H9 (cell line): ENCODE measurements around the gene HTR2B. TPM values are rescaled to one million over a fixed set of nuclear protein-coding genes. Genes with fewer than 3 reads are reported as not detected.
"Not testable (repeated sequence)": the region's sequence is repeated elsewhere in the genome, so short reads cannot be mapped to it uniquely, and the experiment has no call there.

Experiments
- DNase-seq: peaks from one replicate; pipeline ENCODE4 v3.0.0-alpha.2; 2017
- H2AFZ ChIP-seq: one replicate; pipeline ENCODE4 v1.6.1; 2013; ENCODE audit warnings: mild to moderate bottlenecking, low read length, control low read depth, moderate library complexity
- H2AK5ac ChIP-seq: 2 replicates; pipeline ENCODE4 v1.6.1; 2013; ENCODE audit warnings: low read length, control low read depth, mixed read lengths; ENCODE audit not compliant: insufficient read length
- H2BK120ac ChIP-seq: one replicate; pipeline ENCODE4 v1.6.1; 2013; ENCODE audit warnings: low read depth, mild to moderate bottlenecking, low read length, control low read depth, inconsistent platforms; ENCODE audit not compliant: poor library complexity, severe bottlenecking
- H2BK12ac ChIP-seq: 2 replicates; pipeline ENCODE4 v1.6.1; 2013; ENCODE audit warnings: low read length, control low read depth, mixed read lengths, low read depth; ENCODE audit not compliant: insufficient read length
- H2BK15ac ChIP-seq: 2 replicates; pipeline ENCODE4 v1.6.1; 2013; ENCODE audit warnings: low read depth, low read length, control low read depth
- H2BK20ac ChIP-seq: one replicate; pipeline ENCODE4 v1.6.1; 2013; ENCODE audit warnings: low read depth, mild to moderate bottlenecking, low read length, control low read depth, inconsistent platforms; ENCODE audit not compliant: poor library complexity, severe bottlenecking
- H2BK5ac ChIP-seq: 2 replicates; pipeline ENCODE4 v1.6.1; 2013; ENCODE audit warnings: low read length, control low read depth, mixed read lengths; ENCODE audit not compliant: insufficient read length
- H3K14ac ChIP-seq: 2 replicates; pipeline ENCODE4 v1.6.1; 2013; ENCODE audit warnings: low read length, control low read depth; ENCODE audit not compliant: insufficient read depth
- H3K18ac ChIP-seq: 2 replicates; pipeline ENCODE4 v1.6.1; 2013; ENCODE audit warnings: low read depth, mild to moderate bottlenecking, mixed read lengths, low read length, control low read depth; ENCODE audit not compliant: insufficient read length
- H3K23ac ChIP-seq: 2 replicates; pipeline ENCODE4 v1.6.1; 2013; ENCODE audit warnings: low read length, control low read depth, mixed read lengths, low read depth; ENCODE audit not compliant: insufficient read length
- H3K23me2 ChIP-seq: 2 replicates; pipeline ENCODE4 v1.6.1; 2013; ENCODE audit warnings: low read depth, mild to moderate bottlenecking, mixed read lengths, low read length, control low read depth; ENCODE audit not compliant: insufficient read length, poor library complexity, severe bottlenecking
- H3K27ac ChIP-seq: 2 replicates; pipeline ENCODE4 v1.5.1; 2013; ENCODE audit warnings: low read length, control low read depth, mixed read lengths, low read depth; ENCODE audit not compliant: insufficient read length
- H3K27me3 ChIP-seq: 2 replicates; pipeline ENCODE4 v1.6.1; 2013; ENCODE audit warnings: low read length, control low read depth, inconsistent platforms; ENCODE audit not compliant: insufficient read depth
- H3K4ac ChIP-seq: 2 replicates; pipeline ENCODE4 v1.6.1; 2013; ENCODE audit warnings: low read depth, mild to moderate bottlenecking, control low read depth, inconsistent platforms, low read length, moderate library complexity
- H3K4me1 ChIP-seq: 2 replicates; pipeline ENCODE4 v1.6.1; 2013; ENCODE audit warnings: low read length, control low read depth, inconsistent platforms; ENCODE audit not compliant: insufficient read depth
- H3K4me2 ChIP-seq: 2 replicates; pipeline ENCODE4 v1.6.1; 2013; ENCODE audit warnings: low read length, control low read depth, mixed read lengths; ENCODE audit not compliant: insufficient read length, insufficient read depth
- H3K56ac ChIP-seq: 2 replicates; pipeline ENCODE4 v1.6.1; 2013; ENCODE audit warnings: low read depth, mild to moderate bottlenecking, mixed read lengths, low read length, control low read depth; ENCODE audit not compliant: insufficient read length
- H3K79me1 ChIP-seq: 2 replicates; pipeline ENCODE4 v1.6.1; 2013; ENCODE audit warnings: low read depth, mild to moderate bottlenecking, moderate library complexity, low read length, control low read depth, inconsistent platforms; ENCODE audit not compliant: insufficient read depth, poor library complexity, severe bottlenecking
- H3K79me2 ChIP-seq: 2 replicates; pipeline ENCODE4 v1.6.1; 2013; ENCODE audit warnings: low read length, control low read depth, inconsistent platforms; ENCODE audit not compliant: insufficient read depth
- H3K9ac ChIP-seq: 2 replicates; pipeline ENCODE4 v1.6.1; 2013; ENCODE audit warnings: low read length, control low read depth, mixed read lengths; ENCODE audit not compliant: insufficient read length; ENCODE audit errors: extremely low read depth
- H3K9me3 ChIP-seq: one replicate; pipeline ENCODE4 v1.6.1; 2013; ENCODE audit warnings: low read depth, low read length, inconsistent platforms; ENCODE audit not compliant: control insufficient read depth
- H3T11ph ChIP-seq: one replicate; pipeline ENCODE4 v1.6.1; 2013; ENCODE audit warnings: mild to moderate bottlenecking, low read length, control low read depth, inconsistent platforms
- H4K20me1 ChIP-seq: one replicate; pipeline ENCODE4 v1.6.1; 2013; ENCODE audit not compliant: control insufficient read depth, insufficient read length, insufficient read depth
- H4K5ac ChIP-seq: 2 replicates; pipeline ENCODE4 v1.6.1; 2013; ENCODE audit warnings: low read depth, mild to moderate bottlenecking, mixed read lengths, low read length, control low read depth; ENCODE audit not compliant: insufficient read length
- H4K8ac ChIP-seq: replicated peaks from 2 replicates; pipeline ENCODE4 v1.6.1; 2013; ENCODE audit warnings: low read length, control low read depth, mixed read lengths, low read depth; ENCODE audit not compliant: insufficient read length
- H4K91ac ChIP-seq: 2 replicates; pipeline ENCODE4 v1.6.1; 2013; ENCODE audit warnings: low read depth, mild to moderate bottlenecking, moderate library complexity, mixed read lengths, low read length, control low read depth; ENCODE audit not compliant: insufficient read length
- H3K27ac Mint-ChIP-seq, 3 experiments: 2 replicates in 2 of 3; 3 replicates in 1 of 3; pipeline ENCODE4 v1.8.0; 2020 to 2021; ENCODE audit warnings: mixed read lengths in 3 of 3, mild to moderate bottlenecking in 1 of 3, moderate library complexity in 1 of 3
- H3K27me3 Mint-ChIP-seq: 2 replicates; pipeline ENCODE4 v1.8.0; 2021; ENCODE audit warnings: low read depth, mild to moderate bottlenecking, moderate library complexity, mixed read lengths
- H3K36me3 Mint-ChIP-seq, 3 experiments: 2 replicates in 2 of 3; 3 replicates in 1 of 3; pipeline ENCODE4 v1.8.0; 2020 to 2021; ENCODE audit warnings: low read depth in 3 of 3, mixed read lengths in 3 of 3; ENCODE audit not compliant: insufficient read depth in 1 of 3
- H3K4me1 Mint-ChIP-seq, 2 experiments: 2 replicates each; pipeline ENCODE4 v1.8.0; 2020; ENCODE audit warnings: mixed read lengths in 2 of 2
- H3K4me3 Mint-ChIP-seq, 2 experiments: 2 replicates in 1 of 2; 3 replicates in 1 of 2; pipeline ENCODE4 v1.8.0; 2020 to 2021; ENCODE audit warnings: mild to moderate bottlenecking in 2 of 2, mixed read lengths in 2 of 2, moderate library complexity in 1 of 2
- H3K9me3 Mint-ChIP-seq, 2 experiments: 2 replicates in 1 of 2; 3 replicates in 1 of 2; pipeline ENCODE4 v1.8.0; 2020; ENCODE audit warnings: mild to moderate bottlenecking in 2 of 2, mixed read lengths in 2 of 2, moderate library complexity in 1 of 2
- CTCF ChIP-seq: fragments of 200-600 bp; sonication (generic); conservative IDR thresholded peaks from 3 replicates; pipeline ENCODE4 v1.8.0; 2021; ENCODE audit warnings: antibody characterized with exemption, mild to moderate bottlenecking
- WGBS: extraction: QIAGEN DNeasy Blood & Tissue Kit; methylation state at CpG from one replicate; pipeline ENCODE4 v1.1.7; 2013; ENCODE audit warnings: missing lambda C conversion rate, low lambda C conversion rate, mixed read lengths; ENCODE audit not compliant: insufficient read length; ENCODE audit errors: extremely low coverage; 5-methylcytosine and 5-hydroxymethylcytosine counted together
- total RNA-seq: library from RNA; stranded (reverse); gene quantifications from 2 replicates; pipeline ENCODE4 v1.2.1, GENCODE V29; 2021

Gene HTR2B
- total RNA-seq, 1 experiment from 2014 or later, result not detected

DNA sequence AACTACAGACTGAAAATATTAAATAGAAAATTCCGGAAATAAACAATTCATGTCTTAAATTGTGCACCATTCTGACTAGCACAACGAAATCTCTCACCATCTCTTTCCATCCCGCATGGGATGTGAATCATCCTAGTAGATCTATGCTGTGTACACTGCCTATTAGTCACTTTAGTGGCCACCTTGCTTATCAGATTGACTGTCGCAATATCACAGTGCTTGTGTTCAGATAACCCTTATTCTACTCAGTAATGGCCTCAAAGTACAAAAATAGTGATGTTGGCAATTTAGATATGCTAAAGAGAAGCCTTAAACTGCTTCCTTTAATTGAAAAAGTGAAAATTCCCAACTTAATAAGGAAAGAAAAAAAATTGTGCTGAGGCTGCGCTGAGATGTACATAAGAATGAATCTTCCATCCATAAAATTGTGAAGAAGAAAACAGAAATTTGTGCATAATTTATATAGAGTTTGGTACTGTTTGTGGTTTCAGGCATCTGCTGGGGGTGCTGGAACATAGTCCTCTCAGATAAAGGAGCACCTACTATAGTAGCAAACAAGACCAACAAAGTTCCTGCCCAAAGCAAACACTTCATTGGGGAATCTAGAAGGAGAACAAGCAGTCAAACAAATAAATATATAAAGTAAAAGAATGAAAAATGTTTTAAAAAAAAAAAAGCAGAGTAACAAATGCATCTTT lies 56.2 kb downstream of the HTR2B start:
- no peak overlapping the region for H3K56ac ChIP-seq
- no peak overlapping the region for H3K14ac ChIP-seq
- H4K20me1 ChIP-seq, result no peaks in the 10 kb centered on the region
- H3K23ac ChIP-seq, result no peak overlapping the region
- no peaks in the 10 kb centered on the region for H3K9me3 ChIP-seq
- H3K4me1 Mint-ChIP-seq, result no peaks in the 10 kb centered on the region
- no peaks in the 10 kb centered on the region for H3K27me3 Mint-ChIP-seq
- H2BK20ac ChIP-seq, result no peak overlapping the region
- H3K79me2 ChIP-seq, result no peaks in the 10 kb centered on the region; the same call in 1 of the 2 replicates
- no peaks in the 10 kb centered on the region for H3K27me3 ChIP-seq
- no peaks in the 10 kb centered on the region for H3K9me3 Mint-ChIP-seq
- no peaks in the 10 kb centered on the region for H3K4me1 ChIP-seq
- H3K4me3 Mint-ChIP-seq, result no peak overlapping the region
- no peak overlapping the region for H2BK12ac ChIP-seq
- H4K5ac ChIP-seq, result no peak overlapping the region
- no peak for DNase-seq
- no peak overlapping the region for H4K91ac ChIP-seq
- no peaks in the 10 kb centered on the region for H3K23me2 ChIP-seq
- no peak overlapping the region for H2AK5ac ChIP-seq
- no peak overlapping the region for H2AFZ ChIP-seq
- H3K36me3 Mint-ChIP-seq, result peaks cover 25 to 80% (median 75%) of the 10 kb centered on the region in 3 experiments; a peak in 6 of 7 replicates
- H3K4me2 ChIP-seq, result no peak overlapping the region
- no peak overlapping the region for H3K18ac ChIP-seq
- no peak overlapping the region for H3K27ac ChIP-seq
- no peak for TF ChIP-seq CTCF
- H4K8ac ChIP-seq, result no peak overlapping the region
- H3K4ac ChIP-seq, result no peak overlapping the region
- H3T11ph ChIP-seq, result no peak overlapping the region
- no peaks in the 10 kb centered on the region for H3K79me1 ChIP-seq
- H3K9ac ChIP-seq, result no peak overlapping the region
- WGBS, result no CpG with 5 or more reads among the region's 5 CpGs
- no peak overlapping the region for H2BK120ac ChIP-seq
- no peak overlapping the region for H2BK15ac ChIP-seq
- H3K27ac Mint-ChIP-seq, result no peak overlapping the region
- H2BK5ac ChIP-seq, result no peak overlapping the region

- H3K27ac Mint-ChIP-seq, H3K9me3 ChIP-seq, H3K14ac ChIP-seq: not testable (repeated sequence)
Observed at GRCh38 chr2:231067531-231067930, 57.3 kb downstream of the HTR2B start.

More at GRCh38 chr2:231067531-231067930, 57.3 kb downstream of the HTR2B start:
- H2AFZ ChIP-seq, H3K4me1 ChIP-seq, H3K18ac ChIP-seq, H4K8ac ChIP-seq, H2BK120ac ChIP-seq, H3K9ac ChIP-seq, H4K91ac ChIP-seq, H3K27ac ChIP-seq, H3K56ac ChIP-seq, H3K23me2 ChIP-seq, H3K79me2 ChIP-seq, H2BK12ac ChIP-seq, H3K4ac ChIP-seq, H3K4me1 Mint-ChIP-seq, H4K5ac ChIP-seq, H3K4me2 ChIP-seq, H3K79me1 ChIP-seq, H3K23ac ChIP-seq, H2AK5ac ChIP-seq, H2BK5ac ChIP-seq, H3K9me3 Mint-ChIP-seq, H3K27me3 Mint-ChIP-seq, DNase-seq, H3T11ph ChIP-seq, H4K20me1 ChIP-seq, H3K4me3 Mint-ChIP-seq, H2BK15ac ChIP-seq, H2BK20ac ChIP-seq, H3K27me3 ChIP-seq: not testable (repeated sequence)
- WGBS, result no CpG with 5 or more reads among the region's 8 CpGs
- peaks cover 29 to 84% (median 75%) of the 10 kb centered on the region in 3 experiments; a peak in 6 of 7 replicates for H3K36me3 Mint-ChIP-seq
